GM21447 (cell line): ENCODE measurements around the gene SLAMF7.
"Not testable (repeated sequence)": the region's sequence is repeated elsewhere in the genome, so short reads cannot be mapped to it uniquely, and the experiment has no call there.

ENCODE experiments used
- ATAC-seq: cut with Tn5 transposase; IDR thresholded peaks from one replicate; pipeline ENCODE4 v1.9.1; 2021; ENCODE audit not compliant: unreplicated experiment

SLAMF7 gene

GRCh38 chr1:160720356-160721085, 18.5 kb upstream of the SLAMF7 start:
- ATAC-seq = no peak

GRCh38 chr1:160721473-160721872, 17.6 kb upstream of the SLAMF7 start:
- ATAC-seq = no peak

- no peak for ATAC-seq
These were observed 16.3 kb upstream of the SLAMF7 start for GRCh38 chr1:160722726-160723125.

GRCh38 chr1:160723332-160723731, 15.7 kb upstream of the SLAMF7 start:
- ATAC-seq = no peak

GRCh38 chr1:160724465-160725242, 14.4 kb upstream of the SLAMF7 start:
- no peak for ATAC-seq

- peak; percentile 27 for ATAC-seq
These were observed 12.9 kb upstream of the SLAMF7 start for GRCh38 chr1:160726114-160726497.

- ATAC-seq = peak; percentile 60
These were observed 12.3 kb upstream of the SLAMF7 start for GRCh38 chr1:160726498-160727315.

- no peak for ATAC-seq
These were observed 11.8 kb upstream of the SLAMF7 start for GRCh38 chr1:160727316-160727640.

- ATAC-seq = not testable (repeated sequence)
These were observed 7.5 kb upstream of the SLAMF7 start for GRCh38 chr1:160731564-160731963.

- ATAC-seq = no peak
These were observed 7.1 kb upstream of the SLAMF7 start for GRCh38 chr1:160731990-160732389.

GRCh38 chr1:160733898-160734297, 5.1 kb upstream of the SLAMF7 start:
- no peak for ATAC-seq

- no peak for ATAC-seq
These were observed 4.7 kb upstream of the SLAMF7 start for GRCh38 chr1:160734301-160734700.

GRCh38 chr1:160738271-160738670, 776 bp upstream of the SLAMF7 start:
- ATAC-seq = no peak

GRCh38 chr1:160740133-160740688, 1.2 kb downstream of the SLAMF7 start:
- no peak for ATAC-seq

- ATAC-seq = no peak
These were observed 2.0 kb downstream of the SLAMF7 start for GRCh38 chr1:160741092-160741501.

- ATAC-seq = no peak
These were observed 2.7 kb downstream of the SLAMF7 start for GRCh38 chr1:160741612-160742348.

GRCh38 chr1:160742428-160743127, 3.5 kb downstream of the SLAMF7 start:
- no peak for ATAC-seq

- ATAC-seq = no peak
These were observed 4.2 kb downstream of the SLAMF7 start for GRCh38 chr1:160743266-160743665.

GRCh38 chr1:160744199-160744851, 5.3 kb downstream of the SLAMF7 start:
- no peak for ATAC-seq
